WTC11 (cell line): ENCODE data around the gene INO80B. TPM values are rescaled to one million over a fixed set of nuclear protein-coding genes. Genes with fewer than 3 reads are reported as not detected.
"Not testable (repeated sequence)": the region's sequence is repeated elsewhere in the genome, so short reads cannot be mapped to it uniquely, and the experiment has no call there.

ENCODE experiments used
- ATAC-seq: fragments of 200-7000 bp; cut with Tn5 transposase; 2 replicates; pipeline ENCODE4 v1.10.0; 2021; ENCODE audit warnings: mild to moderate bottlenecking, moderate library complexity
- CTCF ChIA-PET: fragments of 300-600 bp; sonication (Branson Sonifier 250); formaldehyde crosslinking; loops from one replicate; lab custom pipeline; 2021; ENCODE audit warnings: antibody characterized with exemption; lab: Charles Lee
- POLR2A ChIA-PET: fragments of 350-600 bp; sonication (Branson Sonifier 250); formaldehyde crosslinking; loops from one replicate; lab custom pipeline; 2021; ENCODE audit warnings: antibody characterized with exemption; lab: Charles Lee
- DNase-seq: peaks from one replicate; pipeline ENCODE4 v3.0.0; 2021; ENCODE audit warnings: low spot score
- H3K27ac Mint-ChIP-seq: 2 replicates; pipeline ENCODE4 v1.8.0; 2021; ENCODE audit warnings: mixed read lengths
- H3K27me3 Mint-ChIP-seq: 2 replicates; pipeline ENCODE4 v1.8.0; 2021; ENCODE audit warnings: low read depth, mild to moderate bottlenecking, moderate library complexity, mixed read lengths
- H3K36me3 Mint-ChIP-seq: 2 replicates; pipeline ENCODE4 v1.8.0; 2021; ENCODE audit warnings: mixed read lengths
- H3K4me1 Mint-ChIP-seq: 2 replicates; pipeline ENCODE4 v1.8.0; 2022; ENCODE audit warnings: mixed read lengths
- H3K4me3 Mint-ChIP-seq: 2 replicates; pipeline ENCODE4 v1.8.0; 2021; ENCODE audit warnings: mild to moderate bottlenecking, moderate library complexity, mixed read lengths
- H3K9me3 Mint-ChIP-seq: 2 replicates; pipeline ENCODE4 v1.8.0; 2021; ENCODE audit warnings: mixed read lengths
- ATF1 ChIP-seq: sonication (generic); formaldehyde crosslinking; IDR thresholded peaks from 2 replicates; pipeline ENCODE4 v1.8.1; 2023; ENCODE audit warnings: mild to moderate bottlenecking, moderate library complexity, missing genetic modification reagents
- ESRRA ChIP-seq: sonication (generic); formaldehyde crosslinking; IDR thresholded peaks from 2 replicates; pipeline ENCODE4 v1.8.1; 2022; ENCODE audit warnings: mild to moderate bottlenecking, missing genetic modification reagents, borderline replicate concordance
- FOXP4 ChIP-seq: sonication (generic); formaldehyde crosslinking; IDR thresholded peaks from 2 replicates; pipeline ENCODE4 v1.8.0; 2022; ENCODE audit warnings: mild to moderate bottlenecking, missing genetic modification reagents
- OVOL2 ChIP-seq: fragments of 250-450 bp; sonication (Bioruptor Pico); IDR thresholded peaks from 2 replicates; pipeline ENCODE4 v1.9.0; 2021; ENCODE audit warnings: mild to moderate bottlenecking, borderline replicate concordance
- PRRX2 ChIP-seq: fragments of 250-450 bp; sonication (Bioruptor Pico); IDR thresholded peaks from 2 replicates; pipeline ENCODE4 v1.8.0; 2021; ENCODE audit warnings: mild to moderate bottlenecking
- RORB ChIP-seq: fragments of 250-450 bp; sonication (Bioruptor Pico); IDR thresholded peaks from 2 replicates; pipeline ENCODE4 v1.9.0; 2021; ENCODE audit warnings: mild to moderate bottlenecking
- SMAD4 ChIP-seq: sonication (generic); formaldehyde crosslinking; IDR thresholded peaks from 2 replicates; pipeline ENCODE4 v1.8.0; 2022; ENCODE audit warnings: mild to moderate bottlenecking, missing genetic modification reagents
- TEAD1 ChIP-seq: sonication (generic); formaldehyde crosslinking; IDR thresholded peaks from 2 replicates; pipeline ENCODE4 v1.8.0; 2022; ENCODE audit warnings: mild to moderate bottlenecking, missing genetic modification reagents
- TP53 ChIP-seq: sonication (generic); formaldehyde crosslinking; IDR thresholded peaks from 2 replicates; pipeline ENCODE4 v1.8.1; 2023; ENCODE audit warnings: mild to moderate bottlenecking, missing genetic modification reagents
- USF2 ChIP-seq: sonication (generic); formaldehyde crosslinking; IDR thresholded peaks from 2 replicates; pipeline ENCODE4 v1.8.1; 2023; ENCODE audit warnings: mild to moderate bottlenecking, missing genetic modification reagents, moderate library complexity
- ZNF219 ChIP-seq: sonication (generic); formaldehyde crosslinking; IDR thresholded peaks from 2 replicates; pipeline ENCODE4 v1.8.0; 2023; ENCODE audit warnings: missing genetic modification reagents, mild to moderate bottlenecking, borderline replicate concordance
- ZNF317 ChIP-seq: sonication (generic); formaldehyde crosslinking; IDR thresholded peaks from 2 replicates; pipeline ENCODE4 v1.8.1; 2023; ENCODE audit warnings: low read depth, mild to moderate bottlenecking, moderate library complexity, missing genetic modification reagents, borderline replicate concordance
- ZNF423 ChIP-seq: fragments of 250-450 bp; sonication (Bioruptor Pico); IDR thresholded peaks from 2 replicates; pipeline ENCODE4 v2.1.2; 2022; ENCODE audit warnings: mild to moderate bottlenecking, moderate library complexity
- total RNA-seq: library from RNA; stranded (reverse); gene quantifications from 3 replicates; pipeline ENCODE4 v1.2.3, GENCODE V29; 2021
- TF ChIP-seq, protein P1 (sequence below): fragments of 250-450 bp; sonication (Bioruptor Pico); IDR thresholded peaks from 2 replicates; pipeline ENCODE4 v1.9.0; 2021; ENCODE audit warnings: mild to moderate bottlenecking
- TF ChIP-seq, protein P2 (sequence below): sonication (generic); formaldehyde crosslinking; IDR thresholded peaks from 2 replicates; pipeline ENCODE4 v1.8.0; 2022; ENCODE audit warnings: mild to moderate bottlenecking, missing genetic modification reagents

INO80B gene
- total RNA-seq, 1 experiment from 2014 or later, result 20.2 TPM

GRCh38 chr2:74464406-74464805, 9.5 kb downstream of the INO80B start:
- Mint-ChIP-seq H3K9me3 (no peaks in the 10 kb centered on the region), H3K27ac (0 out of 2 replicates have a peak overlapping the region, but pooled peaks have one; percentile 49), H3K4me3 (peak overlapping the region; percentile 98), H3K4me1 (peaks cover 17% of the 10 kb centered on the region), H3K27me3 (no peaks in the 10 kb centered on the region), H3K36me3 (peaks cover 9% of the 10 kb centered on the region)
- ChIA-PET POLR2A (no interaction called here), CTCF (interaction anchor here (1.0 to 1.9 kb wide), 3 partner anchors 10 to 123 kb away, joined by 3 to 5 read pairs (median 4); no protein-coding TSS in a partner anchor)
- no peak for DNase-seq
- no peak for TF ChIP-seq ZNF317 (CRISPR knock-in tag)
- TF ChIP-seq ZNF423 (CRISPR knock-in tag), result peak; percentile 19; the same call in 1 of the 2 replicates
- ATAC-seq, result no peak

DNA sequence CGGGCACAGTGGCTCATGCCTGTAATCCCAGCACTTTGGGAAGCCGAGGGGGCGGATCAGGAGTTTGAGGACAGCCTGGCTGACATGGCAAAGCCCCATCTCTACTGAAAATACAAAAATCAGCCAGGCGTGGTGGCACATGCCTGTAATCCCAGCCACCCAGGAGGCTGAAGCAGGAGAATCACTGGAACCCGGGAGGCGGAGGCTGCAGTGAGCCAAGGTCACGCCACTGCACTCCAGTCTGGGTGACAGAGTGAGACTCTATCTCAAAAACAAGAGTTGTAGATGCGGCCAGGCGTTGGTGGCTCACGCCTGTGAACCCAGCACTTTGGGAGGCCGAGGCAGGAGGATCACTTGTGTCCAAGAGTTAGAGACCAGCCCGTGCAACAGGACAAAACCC, 15.9 kb downstream of the INO80B start:
- Mint-ChIP-seq H3K4me3 (peak overlapping the region; percentile 47), H3K36me3 (peaks cover 14% of the 10 kb centered on the region), H3K4me1 (peaks cover 13% of the 10 kb centered on the region)
- H3K9me3 Mint-ChIP-seq, H3K27ac Mint-ChIP-seq, DNase-seq, H3K27me3 Mint-ChIP-seq, ATAC-seq: not testable (repeated sequence)
- ChIA-PET POLR2A (interaction anchor here (0.6 to 0.8 kb wide), 2 partner anchors 12 to 192 kb away, joined by 3 to 6 read pairs; partner anchors contain the start of gene WBP1), CTCF (interaction anchor here (1.0 to 2.7 kb wide), 3 partner anchors 10 to 35 kb away, joined by 3 to 18 read pairs (median 3); partner anchors contain the start of gene WBP1)

- no peaks in the 10 kb centered on the region for H3K9me3 Mint-ChIP-seq
- no peak for ATAC-seq
- no peak for DNase-seq
- no peaks in the 10 kb centered on the region for H3K27me3 Mint-ChIP-seq
- CTCF ChIA-PET, result interaction anchor here (1.0 to 2.7 kb wide), 3 partner anchors 10 to 35 kb away, joined by 3 to 18 read pairs (median 3); partner anchors contain the start of gene WBP1
- TF ChIP-seq, protein P1, sequence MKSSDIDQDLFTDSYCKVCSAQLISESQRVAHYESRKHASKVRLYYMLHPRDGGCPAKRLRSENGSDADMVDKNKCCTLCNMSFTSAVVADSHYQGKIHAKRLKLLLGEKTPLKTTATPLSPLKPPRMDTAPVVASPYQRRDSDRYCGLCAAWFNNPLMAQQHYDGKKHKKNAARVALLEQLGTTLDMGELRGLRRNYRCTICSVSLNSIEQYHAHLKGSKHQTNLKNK, result no peak
- TF ChIP-seq, protein P2, sequence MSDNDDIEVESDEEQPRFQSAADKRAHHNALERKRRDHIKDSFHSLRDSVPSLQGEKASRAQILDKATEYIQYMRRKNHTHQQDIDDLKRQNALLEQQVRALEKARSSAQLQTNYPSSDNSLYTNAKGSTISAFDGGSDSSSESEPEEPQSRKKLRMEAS (CRISPR knock-in tag), result no peak
- no peak for TF ChIP-seq ATF1 (CRISPR knock-in tag)
- no peak for TF ChIP-seq ZNF219 (CRISPR knock-in tag)
- no peak for TF ChIP-seq ESRRA
- TF ChIP-seq PRRX2 (CRISPR knock-in tag), result no peak
- no peak for TF ChIP-seq TEAD1 (CRISPR knock-in tag)
- no peak for TF ChIP-seq OVOL2
- TF ChIP-seq TP53 (CRISPR knock-in tag), result no peak
- TF ChIP-seq SMAD4 (CRISPR knock-in tag), result no peak
- TF ChIP-seq RORB (CRISPR knock-in tag), result no peak
- no peak for TF ChIP-seq USF2 (CRISPR knock-in tag)
- TF ChIP-seq FOXP4 (CRISPR knock-in tag), result no peak
- TF ChIP-seq, all 79 proteins: peak for 0
- peaks cover 14% of the 10 kb centered on the region for H3K36me3 Mint-ChIP-seq
- POLR2A ChIA-PET, result interaction anchor here (0.6 to 0.8 kb wide), 3 partner anchors 9 to 191 kb away, joined by 3 to 6 read pairs (median 4); partner anchors contain the start of gene WBP1
- H3K27ac Mint-ChIP-seq, result peak overlapping the region; percentile 99
- peak overlapping the region; percentile 96 for H3K4me3 Mint-ChIP-seq
- H3K4me1 Mint-ChIP-seq, result peaks cover 11% of the 10 kb centered on the region
Observed at GRCh38 chr2:74471332-74472065, 16.6 kb downstream of the INO80B start.
